ENCODE data around the gene SHISA7.
"Not testable (repeated sequence)": the region's sequence is repeated elsewhere in the genome, so short reads cannot be mapped to it uniquely, and the experiment has no call there.

- TF ChIP-seq CTCF (conservative IDR thresholded peaks at IDR 0.05 in 1 of 2, IDR thresholded peaks at IDR 0.05 in 1 of 2; ENCODE audit: low read depth in 1 of 2, low read length in 2 of 2); EZH2 (IDR thresholded peaks at IDR 0.05; ENCODE audit: low read length, missing control alignments): not testable (repeated sequence)
These were observed 41.7 kb downstream of the SHISA7 start for GRCh38 chr19:55401390-55401789.

Measured in fibroblast of lung (primary cell).